HG03378 (cell line): ENCODE results near the gene B3GNT4.
"Not testable (repeated sequence)": the region's sequence is repeated elsewhere in the genome, so short reads cannot be mapped to it uniquely, and the experiment has no call there.

ENCODE experiments used
- ATAC-seq: cut with Tn5 transposase; IDR thresholded peaks from one replicate; pipeline ENCODE4 v1.9.1; 2021; ENCODE audit warnings: mild to moderate bottlenecking, moderate library complexity; ENCODE audit not compliant: unreplicated experiment

The B3GNT4 gene

DNA sequence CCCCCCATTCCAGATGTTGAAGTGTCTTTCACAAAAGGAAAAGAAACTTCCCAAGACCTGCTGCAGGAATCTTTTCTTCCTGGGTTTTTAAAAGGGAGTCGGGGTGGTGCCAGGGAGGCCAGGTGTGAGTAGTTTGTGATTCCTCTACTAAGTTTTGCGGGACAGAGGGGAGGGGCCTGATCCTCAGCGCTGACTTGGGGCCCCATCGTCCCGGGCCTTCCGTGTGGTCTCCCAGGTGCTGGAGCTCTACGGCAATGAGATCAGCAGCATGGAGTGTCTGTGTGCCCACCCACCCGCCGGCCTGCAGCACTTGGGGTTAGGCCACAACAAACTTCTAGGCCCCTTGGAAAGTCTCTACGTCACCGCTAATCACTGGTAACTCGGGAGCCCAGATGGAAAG is 16.0 kb upstream of the B3GNT4 start:
- no peak for ATAC-seq

DNA sequence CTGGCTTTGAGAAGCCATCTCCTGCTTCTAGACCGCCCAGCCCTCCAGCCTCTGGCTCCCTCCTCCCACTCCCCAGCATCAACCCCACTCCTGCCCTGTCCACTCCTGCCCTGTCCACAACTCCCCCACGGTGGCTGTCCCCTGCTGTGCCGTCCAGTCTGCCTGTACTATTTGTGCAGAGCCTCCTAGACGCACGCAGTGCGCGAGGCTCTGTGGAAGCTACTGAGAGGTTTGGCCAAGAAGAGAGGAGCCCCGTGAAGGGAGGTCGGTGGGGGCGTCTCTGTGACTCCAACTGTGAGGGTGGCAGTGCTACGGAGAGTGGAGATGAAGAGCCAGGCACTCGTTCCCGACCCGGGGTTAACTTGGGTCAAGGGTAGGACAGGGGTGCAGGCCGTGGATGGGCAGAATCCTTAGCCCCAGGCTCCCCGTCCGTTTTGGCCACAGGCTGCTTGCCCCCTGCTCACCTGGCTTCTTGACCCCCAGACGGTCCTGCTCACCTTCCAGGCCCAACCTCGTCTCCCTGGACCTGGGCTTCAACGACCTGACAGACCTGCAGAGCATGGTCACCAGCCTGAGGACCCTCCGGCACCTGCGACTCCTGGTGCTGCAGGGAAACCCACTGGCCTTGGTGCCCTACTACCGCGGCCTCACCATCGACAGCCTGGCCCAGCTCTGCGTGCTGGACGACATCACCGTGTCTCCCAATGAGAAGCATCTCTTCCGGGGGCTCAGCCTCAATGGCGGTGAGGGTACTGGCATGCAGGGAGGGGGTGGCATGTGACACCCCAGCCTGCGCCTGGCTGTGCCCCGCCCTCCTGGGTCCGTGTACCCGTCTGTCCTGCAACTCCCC is 13.7 kb upstream of the B3GNT4 start:
- no peak for ATAC-seq

DNA sequence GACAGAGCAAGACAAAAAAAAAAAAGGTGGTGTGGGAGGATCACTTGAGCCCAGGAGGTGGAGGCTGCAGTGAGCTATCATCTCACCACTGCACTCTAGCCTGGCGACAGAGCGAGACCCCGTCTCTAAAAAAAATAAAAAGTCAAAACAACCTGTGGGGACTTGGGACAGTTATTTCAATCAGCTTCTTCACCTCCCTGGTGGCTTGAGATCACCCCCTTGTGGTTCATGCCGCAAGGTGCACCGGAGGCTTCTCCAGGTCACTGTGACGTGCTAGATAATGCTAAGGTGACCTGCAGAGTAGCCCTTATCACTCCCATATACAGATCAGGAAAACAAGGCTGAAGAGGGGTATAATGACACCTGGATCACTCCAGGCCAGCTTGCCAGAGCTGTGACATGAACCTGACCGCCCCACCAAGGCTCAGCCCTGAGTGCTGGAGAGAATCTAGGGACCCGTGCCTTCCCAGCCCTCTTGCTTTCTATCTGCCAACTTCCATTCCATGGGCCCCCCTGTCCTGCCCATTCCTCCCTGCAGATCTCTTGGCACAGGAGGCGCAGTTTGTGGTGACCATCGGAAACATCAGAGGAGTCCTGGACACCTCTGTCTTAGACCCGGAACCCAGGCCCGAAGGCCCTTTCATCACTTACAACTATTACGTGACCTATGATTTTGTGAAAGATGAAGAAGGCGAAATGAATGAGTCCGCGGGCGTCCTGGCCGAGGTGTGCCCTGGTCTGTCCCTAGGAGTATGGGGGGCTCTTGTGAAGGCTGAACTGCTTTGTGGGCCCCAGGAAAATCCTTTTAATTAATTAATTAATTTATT is 12.5 kb upstream of the B3GNT4 start:
- no peak for ATAC-seq

DNA sequence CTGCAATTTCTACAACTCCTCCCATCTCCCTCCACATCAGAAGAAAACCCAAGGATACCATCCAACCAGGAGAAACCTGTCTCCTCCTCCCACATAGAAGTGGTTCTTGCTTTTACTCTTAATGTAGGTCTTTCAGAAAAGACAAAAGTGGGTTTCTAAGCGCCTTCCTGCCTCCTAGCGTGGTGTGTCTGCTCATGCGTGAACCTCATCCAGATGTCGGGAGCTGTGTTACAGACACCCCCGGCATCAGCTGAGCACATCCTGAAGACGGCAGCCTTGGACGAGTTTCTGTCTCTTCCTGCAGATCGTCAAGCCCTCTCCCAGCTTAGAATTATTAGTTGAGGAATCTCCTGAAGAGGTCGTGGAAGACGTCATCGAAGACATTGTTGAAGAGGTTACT is 11.1 kb upstream of the B3GNT4 start:
- ATAC-seq: no peak

DNA sequence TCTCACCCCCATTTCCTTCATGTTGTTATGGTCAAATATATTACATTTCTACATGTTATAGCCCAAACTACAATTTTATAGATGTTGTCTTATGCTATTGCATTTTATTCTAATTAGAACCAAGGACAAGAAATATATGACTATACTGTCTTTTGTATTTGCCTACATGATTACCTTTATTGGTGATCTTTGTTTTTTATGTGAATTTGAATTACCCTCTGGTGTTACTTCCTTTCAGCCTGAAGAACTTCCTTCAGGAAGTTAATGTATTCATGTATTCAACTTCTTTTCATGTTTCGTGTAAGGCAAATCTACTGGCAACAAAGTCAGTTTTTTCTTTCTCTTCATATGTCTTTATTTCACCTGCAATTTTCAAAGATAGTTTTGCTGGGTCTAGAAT is 8.7 kb upstream of the B3GNT4 start:
- ATAC-seq: no peak

DNA sequence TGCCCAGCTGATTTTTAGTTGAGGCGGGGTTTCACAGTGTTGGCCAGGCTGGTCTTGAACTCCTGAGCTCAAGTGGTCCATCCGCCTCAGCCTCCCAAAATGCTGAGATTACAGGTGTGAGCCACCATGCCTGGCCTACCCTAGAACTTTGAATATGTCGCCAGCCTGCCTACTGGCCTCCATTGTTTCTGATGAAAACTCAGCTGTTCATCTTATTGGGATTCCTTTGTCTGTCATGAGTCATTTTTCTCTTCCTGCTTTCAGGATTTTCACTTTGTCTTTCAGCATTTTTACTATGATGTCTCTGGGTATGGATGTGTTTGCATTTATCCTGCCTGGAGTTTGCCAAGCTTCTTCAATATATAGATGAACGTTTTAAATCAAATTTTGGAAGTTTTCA is 8.1 kb upstream of the B3GNT4 start:
- ATAC-seq: no peak

DNA sequence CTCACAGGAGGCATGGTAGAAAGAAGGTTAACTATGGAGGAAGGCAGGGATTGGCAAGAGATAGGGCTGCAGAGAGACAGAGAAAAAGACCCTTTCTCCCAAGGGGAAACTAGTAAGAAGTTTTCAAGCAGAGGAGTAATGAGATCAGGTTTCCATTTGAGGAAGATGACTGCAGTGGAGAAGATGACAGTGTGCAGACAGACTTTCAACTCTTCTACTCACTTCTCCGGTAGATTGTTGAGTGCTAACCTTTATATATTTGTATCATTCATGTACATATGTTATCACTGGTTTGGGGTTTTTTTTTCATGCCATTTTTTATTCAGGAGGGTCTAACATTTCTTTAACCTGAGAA is 5.9 kb upstream of the B3GNT4 start:
- ATAC-seq: no peak

DNA sequence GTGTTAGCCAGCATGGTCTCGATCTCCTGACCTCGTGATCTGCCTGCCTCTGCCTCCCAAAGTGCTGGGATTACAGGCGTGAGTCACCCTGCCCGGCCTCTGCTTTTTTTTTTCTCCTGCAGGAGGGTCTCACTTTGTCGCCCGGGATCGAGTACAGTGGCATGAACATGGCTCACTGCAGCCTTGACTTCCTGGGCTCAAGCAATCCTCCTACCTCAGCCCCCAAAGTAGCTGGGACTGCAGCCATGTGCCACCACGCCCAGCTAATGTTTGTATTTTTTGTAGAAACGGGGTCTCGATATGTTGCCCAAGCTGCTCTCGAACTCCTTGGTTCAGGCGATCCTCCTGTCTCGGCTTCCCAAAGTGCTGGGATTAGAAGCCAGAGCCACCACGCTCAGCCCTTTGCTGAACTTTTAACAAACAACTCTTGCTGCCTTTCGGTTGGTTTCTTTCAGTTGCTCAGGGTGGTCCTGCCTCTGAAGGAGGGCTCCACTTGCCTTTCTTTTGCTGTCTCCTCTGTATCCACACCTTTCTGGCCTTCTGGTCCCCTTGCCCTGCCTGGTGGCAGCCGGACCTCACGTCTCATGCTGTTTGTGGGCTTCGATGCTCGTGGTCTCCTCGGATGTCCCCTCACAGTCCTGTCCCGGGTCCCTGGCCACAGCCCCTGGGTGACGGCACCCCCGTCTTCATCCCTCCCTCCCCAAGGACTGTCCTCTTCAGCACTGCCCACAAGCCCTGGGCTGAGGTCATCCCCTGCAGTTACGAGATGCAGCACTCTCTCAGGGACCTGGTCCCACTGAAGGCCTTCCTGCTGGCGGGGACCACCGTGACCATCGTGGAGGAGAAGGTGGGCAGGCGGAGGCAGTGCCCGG is 3.8 kb upstream of the B3GNT4 start:
- ATAC-seq: no peak

DNA sequence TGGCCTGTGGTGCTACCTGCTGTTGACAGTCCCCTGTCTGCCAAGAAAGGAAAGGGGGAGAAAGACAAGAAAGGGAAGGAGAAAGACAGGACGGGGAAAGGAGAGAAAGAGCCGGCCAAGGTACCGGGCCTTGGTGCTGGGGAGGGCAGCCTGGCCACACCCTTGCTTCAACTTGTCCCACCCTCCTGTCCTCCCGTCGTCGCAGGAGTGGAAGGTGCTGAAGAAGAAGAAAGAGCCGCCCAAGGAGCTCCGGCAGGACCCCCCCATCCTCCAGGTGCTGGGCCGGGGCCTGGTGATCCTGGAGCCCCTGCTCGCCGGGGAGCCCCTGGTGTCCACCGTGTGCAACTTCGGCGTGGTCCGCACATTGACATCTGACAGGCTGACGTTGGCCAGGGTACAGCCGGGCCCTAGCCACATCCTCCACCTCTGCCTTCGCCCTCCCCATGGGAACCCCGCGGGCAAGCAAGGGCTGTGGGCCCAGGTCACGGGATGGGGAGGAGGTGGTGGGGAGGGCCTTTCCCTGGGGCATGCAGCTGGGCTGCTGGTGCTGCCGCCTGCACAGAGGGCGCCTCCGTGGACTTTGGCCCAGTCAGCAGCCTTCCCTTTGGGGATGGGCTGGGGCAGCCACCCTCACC is 2.9 kb upstream of the B3GNT4 start:
- ATAC-seq: no peak

DNA sequence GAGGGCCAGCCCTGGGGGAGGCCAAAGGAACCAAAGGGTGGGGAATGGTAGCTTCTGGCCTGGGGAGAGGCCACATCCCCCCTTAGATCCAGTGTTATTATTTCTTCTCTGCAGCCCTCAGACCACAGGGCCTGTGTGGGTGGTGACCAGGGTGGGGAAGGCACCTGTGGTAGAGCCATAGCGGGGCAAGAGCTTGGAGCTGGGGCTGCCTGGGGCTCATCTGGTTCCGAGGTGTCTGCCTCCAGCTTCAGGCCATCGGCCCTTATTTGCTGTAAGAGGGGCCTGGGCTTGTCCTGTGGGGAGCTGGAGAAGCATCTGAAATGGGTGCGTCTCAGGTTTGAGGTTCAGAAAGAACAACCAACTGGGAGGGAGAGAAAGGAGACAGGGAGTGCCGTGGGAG is 2.1 kb upstream of the B3GNT4 start:
- no peak for ATAC-seq

DNA sequence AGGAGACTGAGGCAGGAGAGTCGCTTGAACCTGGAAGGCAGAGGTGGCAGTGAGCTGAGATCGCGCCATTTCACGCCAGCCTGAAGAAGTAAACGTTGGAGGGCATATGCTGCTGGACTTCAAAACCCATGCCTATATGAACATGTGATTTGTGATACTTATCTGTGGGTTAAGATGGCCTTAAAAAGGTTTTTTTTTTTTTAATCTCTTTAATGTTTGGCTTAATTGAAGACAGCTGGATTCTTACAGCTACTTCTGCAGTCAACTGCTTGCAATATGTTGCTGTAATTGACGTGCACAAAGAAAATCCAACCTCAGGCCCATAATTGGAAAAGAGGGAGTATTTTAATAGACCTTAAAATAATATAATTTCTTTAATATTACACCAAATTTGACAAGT is 1.5 kb upstream of the B3GNT4 start:
- no peak for ATAC-seq

DNA sequence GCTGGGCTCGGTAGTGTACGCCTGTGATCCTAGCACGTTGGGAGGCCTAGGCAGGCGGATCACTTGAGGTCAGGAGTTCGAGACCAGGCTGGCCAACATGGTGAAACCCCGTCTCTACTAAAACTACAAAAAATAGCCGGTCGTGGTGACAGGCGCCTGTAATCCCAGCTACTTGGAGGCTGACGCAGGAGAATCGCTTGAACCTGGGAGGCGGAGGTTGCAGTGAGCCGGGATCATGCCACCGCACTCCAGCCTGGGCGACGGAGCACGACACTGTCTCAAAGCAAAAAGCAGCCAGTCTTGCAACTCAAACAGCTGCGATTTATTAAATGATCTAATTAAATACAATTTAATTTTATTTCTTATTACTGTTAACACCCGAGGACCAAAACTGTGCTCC is 698 bp upstream of the B3GNT4 start:
- not testable (repeated sequence) for ATAC-seq

DNA sequence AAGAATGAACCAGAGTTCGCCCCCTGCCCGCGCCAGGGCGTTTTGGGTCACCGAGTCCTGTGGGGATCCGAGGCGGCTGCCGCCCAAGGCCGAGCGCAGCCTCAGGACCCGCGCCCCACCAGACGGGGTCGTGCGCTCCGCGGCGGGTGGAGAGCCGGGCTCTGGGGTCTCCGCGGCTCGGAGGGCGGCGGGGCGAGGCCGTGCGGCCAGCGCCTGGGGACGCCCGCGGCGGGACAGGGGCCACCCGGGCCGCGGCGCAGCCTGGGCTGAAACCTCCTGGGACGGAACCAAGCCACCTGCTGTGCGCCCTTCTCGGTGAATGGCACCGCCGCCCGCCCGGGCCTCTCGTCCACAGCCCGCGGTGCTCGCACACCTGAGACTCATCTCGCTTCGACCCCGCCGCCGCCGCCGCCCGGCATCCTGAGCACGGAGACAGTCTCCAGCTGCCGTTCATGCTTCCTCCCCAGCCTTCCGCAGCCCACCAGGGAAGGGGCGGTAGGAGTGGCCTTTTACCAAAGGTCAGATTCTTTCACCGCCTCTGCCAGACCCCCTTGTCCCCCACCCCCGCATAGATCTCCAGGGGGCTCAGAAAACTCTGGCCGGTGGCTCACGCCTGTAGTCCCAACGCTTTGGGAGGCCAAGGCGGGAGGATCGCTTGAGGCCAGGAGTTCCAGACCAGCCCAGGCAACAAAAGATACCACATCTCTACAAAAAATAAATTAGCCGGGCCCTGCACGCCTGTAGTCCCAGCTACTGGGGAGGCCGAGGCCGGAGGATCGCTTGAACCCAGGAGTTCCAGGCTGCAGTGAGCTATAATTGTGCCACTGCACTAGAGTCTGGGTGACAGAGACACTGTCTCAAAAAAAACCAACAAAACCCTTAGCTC is 901 bp downstream of the B3GNT4 start:
- ATAC-seq: no peak

DNA sequence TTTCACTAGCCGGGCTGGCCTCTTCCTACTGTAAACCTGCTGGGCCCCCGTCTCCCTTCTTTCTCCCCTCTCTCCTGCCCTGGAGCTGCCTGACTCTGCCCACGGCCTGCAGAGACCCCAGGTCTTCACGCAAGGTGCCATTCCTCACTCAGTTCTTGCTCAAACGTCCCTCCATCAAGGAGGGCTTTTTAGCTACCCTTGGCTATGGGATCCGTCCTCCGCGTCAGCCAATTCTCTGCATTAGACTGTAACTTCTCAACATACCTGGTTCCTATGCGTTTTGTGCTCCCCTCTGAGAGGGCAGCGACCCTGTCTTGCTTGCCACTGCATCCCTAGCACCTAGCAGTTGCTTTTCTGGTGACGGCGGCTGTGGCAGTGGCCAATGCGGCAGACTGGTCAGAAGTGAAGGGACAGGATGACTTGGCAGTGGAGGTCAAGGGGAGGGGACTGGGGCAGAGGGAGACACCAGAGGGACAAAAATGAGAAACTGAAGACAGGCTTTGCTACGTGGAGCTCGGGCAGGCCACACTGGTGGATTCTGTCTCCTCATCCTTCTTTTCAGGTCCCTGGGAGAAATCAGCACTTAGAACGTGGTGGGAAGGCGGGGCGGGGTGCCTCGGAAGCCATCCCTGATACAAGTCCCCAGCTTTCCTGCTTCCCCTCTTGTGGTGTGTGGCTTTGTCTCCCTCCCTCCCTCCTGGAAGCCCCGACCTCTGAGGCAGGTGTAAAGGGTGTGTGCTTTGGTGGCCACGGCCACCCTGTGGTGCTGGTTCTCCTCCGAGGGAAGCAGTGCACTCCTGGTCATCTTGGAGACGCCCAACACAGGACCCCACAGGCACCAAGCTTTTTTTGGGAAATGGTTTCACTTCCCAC is 1.8 kb downstream of the B3GNT4 start:
- ATAC-seq: no peak

DNA sequence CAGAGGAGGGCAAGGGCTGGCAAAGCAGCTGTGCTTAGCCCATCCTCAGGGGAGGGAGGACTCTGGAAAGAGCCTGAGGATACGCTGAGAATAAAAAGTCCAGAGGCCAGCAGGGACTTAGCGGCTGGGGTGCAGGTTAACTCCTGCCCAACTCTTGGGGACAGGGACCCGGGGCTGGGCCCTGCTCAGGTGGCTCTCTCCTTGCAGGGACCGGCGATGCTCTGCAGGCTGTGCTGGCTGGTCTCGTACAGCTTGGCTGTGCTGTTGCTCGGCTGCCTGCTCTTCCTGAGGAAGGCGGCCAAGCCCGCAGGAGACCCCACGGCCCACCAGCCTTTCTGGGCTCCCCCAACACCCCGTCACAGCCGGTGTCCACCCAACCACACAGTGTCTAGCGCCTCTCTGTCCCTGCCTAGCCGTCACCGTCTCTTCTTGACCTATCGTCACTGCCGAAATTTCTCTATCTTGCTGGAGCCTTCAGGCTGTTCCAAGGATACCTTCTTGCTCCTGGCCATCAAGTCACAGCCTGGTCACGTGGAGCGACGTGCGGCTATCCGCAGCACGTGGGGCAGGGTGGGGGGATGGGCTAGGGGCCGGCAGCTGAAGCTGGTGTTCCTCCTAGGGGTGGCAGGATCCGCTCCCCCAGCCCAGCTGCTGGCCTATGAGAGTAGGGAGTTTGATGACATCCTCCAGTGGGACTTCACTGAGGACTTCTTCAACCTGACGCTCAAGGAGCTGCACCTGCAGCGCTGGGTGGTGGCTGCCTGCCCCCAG is 2.8 kb downstream of the B3GNT4 start:
- no peak for ATAC-seq

DNA sequence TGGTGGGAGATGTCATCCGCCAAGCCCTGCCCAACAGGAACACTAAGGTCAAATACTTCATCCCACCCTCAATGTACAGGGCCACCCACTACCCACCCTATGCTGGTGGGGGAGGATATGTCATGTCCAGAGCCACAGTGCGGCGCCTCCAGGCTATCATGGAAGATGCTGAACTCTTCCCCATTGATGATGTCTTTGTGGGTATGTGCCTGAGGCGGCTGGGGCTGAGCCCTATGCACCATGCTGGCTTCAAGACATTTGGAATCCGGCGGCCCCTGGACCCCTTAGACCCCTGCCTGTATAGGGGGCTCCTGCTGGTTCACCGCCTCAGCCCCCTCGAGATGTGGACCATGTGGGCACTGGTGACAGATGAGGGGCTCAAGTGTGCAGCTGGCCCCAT is 3.5 kb downstream of the B3GNT4 start:
- ATAC-seq: no peak

DNA sequence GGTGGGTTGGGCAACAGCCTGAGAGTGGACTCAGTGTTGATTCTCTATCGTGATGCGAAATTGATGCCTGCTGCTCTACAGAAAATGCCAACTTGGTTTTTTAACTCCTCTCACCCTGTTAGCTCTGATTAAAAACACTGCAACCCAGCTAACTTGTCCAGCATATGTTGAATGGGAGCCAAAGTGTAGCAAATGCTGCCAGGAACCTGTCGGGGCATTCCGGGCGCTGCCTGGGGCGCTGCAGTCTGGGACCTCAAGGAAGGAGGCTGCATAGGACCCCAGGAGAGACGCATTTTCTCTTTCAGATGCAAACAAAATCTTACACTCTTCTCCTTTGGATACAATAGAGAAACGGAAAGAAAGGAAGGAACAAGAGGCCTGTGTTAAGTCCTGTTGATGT is 3.9 kb downstream of the B3GNT4 start:
- ATAC-seq: no peak
